PC-3 (cell line): ENCODE measurements around the gene UBE2D4.

Experiments used
- CTCF ChIP-seq: fragments of 300-600 bp; sonication (generic); conservative IDR thresholded peaks from 2 replicates; pipeline ENCODE4 v1.5.1; 2017; ENCODE audit warnings: antibody characterized with exemption, low read depth, mild to moderate bottlenecking, low read length
- EZH2 ChIP-seq: fragments of 300-600 bp; sonication (generic); IDR thresholded peaks from one replicate; pipeline ENCODE4 v1.6.1; 2017; ENCODE audit warnings: antibody characterized with exemption, mild to moderate bottlenecking, low read length; ENCODE audit not compliant: unreplicated experiment
- EZH2phosphoT487 ChIP-seq: fragments of 300-600 bp; sonication (generic); IDR thresholded peaks from 2 replicates; pipeline ENCODE4 v1.6.1; 2018; ENCODE audit warnings: mild to moderate bottlenecking, antibody characterized with exemption, low read length, borderline replicate concordance

- TF ChIP-seq CTCF: no peak
- no peak for TF ChIP-seq EZH2phosphoT487
- TF ChIP-seq EZH2: no peak
Observed at GRCh38 chr7:43931346-43931745, 5.1 kb downstream of the UBE2D4 start.
